Neural crest cell (in vitro differentiated cells): ENCODE data around the gene PRKG1. TPM values are rescaled to one million over a fixed set of nuclear protein-coding genes. Genes with fewer than 3 reads are reported as not detected.

Source experiments
- DNase-seq: peaks from one replicate; pipeline ENCODE4 v3.0.0; 2021; ENCODE audit warnings: low read depth, mixed read lengths, low spot score
- H3K27ac Mint-ChIP-seq: one replicate; pipeline ENCODE4 v1.8.0; 2021; ENCODE audit warnings: mild to moderate bottlenecking, mixed read lengths; ENCODE audit not compliant: unreplicated experiment
- H3K27me3 Mint-ChIP-seq: 2 replicates; pipeline ENCODE4 v1.8.0; 2021; ENCODE audit warnings: low read depth, mild to moderate bottlenecking, mixed read lengths
- H3K36me3 Mint-ChIP-seq: 2 replicates; pipeline ENCODE4 v1.8.0; 2021; ENCODE audit warnings: low read depth, mild to moderate bottlenecking, mixed read lengths
- H3K4me1 Mint-ChIP-seq: 2 replicates; pipeline ENCODE4 v1.8.0; 2021; ENCODE audit warnings: mixed read lengths
- H3K4me3 Mint-ChIP-seq: one replicate; pipeline ENCODE4 v1.8.0; 2021; ENCODE audit warnings: mild to moderate bottlenecking, mixed read lengths
- H3K9me3 Mint-ChIP-seq: 2 replicates; pipeline ENCODE4 v1.8.0; 2021; ENCODE audit warnings: mixed read lengths
- total RNA-seq: library from RNA; stranded (reverse); gene quantifications from 2 replicates; pipeline ENCODE4 v1.2.1, GENCODE V29; 2021
- TF ChIP-seq, protein P1 (sequence below): fragments of 200-600 bp; sonication (generic); conservative IDR thresholded peaks from 2 replicates; pipeline ENCODE4 v1.5.0; 2021; ENCODE audit warnings: antibody characterized with exemption, mild to moderate bottlenecking

PRKG1 gene
- total RNA-seq, 1 donor from 2014 or later: 4.4 TPM

- H3K9me3 Mint-ChIP-seq: peaks cover 3% of the 10 kb centered on the region
- TF ChIP-seq, protein P1, sequence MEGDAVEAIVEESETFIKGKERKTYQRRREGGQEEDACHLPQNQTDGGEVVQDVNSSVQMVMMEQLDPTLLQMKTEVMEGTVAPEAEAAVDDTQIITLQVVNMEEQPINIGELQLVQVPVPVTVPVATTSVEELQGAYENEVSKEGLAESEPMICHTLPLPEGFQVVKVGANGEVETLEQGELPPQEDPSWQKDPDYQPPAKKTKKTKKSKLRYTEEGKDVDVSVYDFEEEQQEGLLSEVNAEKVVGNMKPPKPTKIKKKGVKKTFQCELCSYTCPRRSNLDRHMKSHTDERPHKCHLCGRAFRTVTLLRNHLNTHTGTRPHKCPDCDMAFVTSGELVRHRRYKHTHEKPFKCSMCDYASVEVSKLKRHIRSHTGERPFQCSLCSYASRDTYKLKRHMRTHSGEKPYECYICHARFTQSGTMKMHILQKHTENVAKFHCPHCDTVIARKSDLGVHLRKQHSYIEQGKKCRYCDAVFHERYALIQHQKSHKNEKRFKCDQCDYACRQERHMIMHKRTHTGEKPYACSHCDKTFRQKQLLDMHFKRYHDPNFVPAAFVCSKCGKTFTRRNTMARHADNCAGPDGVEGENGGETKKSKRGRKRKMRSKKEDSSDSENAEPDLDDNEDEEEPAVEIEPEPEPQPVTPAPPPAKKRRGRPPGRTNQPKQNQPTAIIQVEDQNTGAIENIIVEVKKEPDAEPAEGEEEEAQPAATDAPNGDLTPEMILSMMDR: no peak
Observed at GRCh38 chr10:51314481-51314880, 240.2 kb downstream of the PRKG1 start.

GRCh38 chr10:51318399-51319172 lies 244.3 kb downstream of the PRKG1 start:
- Mint-ChIP-seq H3K4me1 (no peaks in the 10 kb centered on the region), H3K36me3 (no peaks in the 10 kb centered on the region), H3K9me3 (no peaks in the 10 kb centered on the region), H3K4me3 (no peak overlapping the region), H3K27me3 (no peaks in the 10 kb centered on the region), H3K27ac (no peak overlapping the region)
- TF ChIP-seq, protein P1: no peak
- DNase-seq: no peak

More at GRCh38 chr10:51314481-51314880, 240.2 kb downstream of the PRKG1 start:
- no peaks in the 10 kb centered on the region for H3K4me1 Mint-ChIP-seq
- no peaks in the 10 kb centered on the region for H3K36me3 Mint-ChIP-seq
- no peak overlapping the region for H3K27ac Mint-ChIP-seq
- DNase-seq: no peak
- no peak overlapping the region for H3K4me3 Mint-ChIP-seq
- no peaks in the 10 kb centered on the region for H3K27me3 Mint-ChIP-seq

GRCh38 chr10:51319173-51319435 lies 244.8 kb downstream of the PRKG1 start:
- H3K9me3 Mint-ChIP-seq: peaks cover 1% of the 10 kb centered on the region
- H3K36me3 Mint-ChIP-seq: no peaks in the 10 kb centered on the region
- no peak overlapping the region for H3K4me3 Mint-ChIP-seq
- DNase-seq: no peak
- H3K27me3 Mint-ChIP-seq: no peaks in the 10 kb centered on the region
- no peak overlapping the region for H3K27ac Mint-ChIP-seq
- TF ChIP-seq, protein P1: no peak
- no peaks in the 10 kb centered on the region for H3K4me1 Mint-ChIP-seq

GRCh38 chr10:51321300-51321699 lies 247.0 kb downstream of the PRKG1 start:
- TF ChIP-seq, protein P1: no peak
- no peaks in the 10 kb centered on the region for H3K27me3 Mint-ChIP-seq
- DNase-seq: no peak
- H3K36me3 Mint-ChIP-seq: no peaks in the 10 kb centered on the region
- no peaks in the 10 kb centered on the region for H3K4me1 Mint-ChIP-seq
- peaks cover 10% of the 10 kb centered on the region for H3K9me3 Mint-ChIP-seq
- H3K27ac Mint-ChIP-seq: no peak overlapping the region
- H3K4me3 Mint-ChIP-seq: no peak overlapping the region

GRCh38 chr10:51321980-51322379 lies 247.7 kb downstream of the PRKG1 start:
- Mint-ChIP-seq H3K9me3 (peaks cover 10% of the 10 kb centered on the region), H3K27me3 (no peaks in the 10 kb centered on the region), H3K4me3 (no peak overlapping the region), H3K4me1 (no peaks in the 10 kb centered on the region), H3K27ac (no peak overlapping the region), H3K36me3 (no peaks in the 10 kb centered on the region)
- TF ChIP-seq, protein P1: no peak
- no peak for DNase-seq
